Liver (tissue), 9 donors: ENCODE data around the gene FSCB. TPM values are rescaled to one million over a fixed set of nuclear protein-coding genes. Genes with fewer than 3 reads are reported as not detected.

Experiments used
- DNase-seq: peaks from one replicate; pipeline ENCODE4 v3.0.0-alpha.2; 2017; ENCODE audit warnings: low spot score
- H3K27ac ChIP-seq, 2 donors: one replicate each; pipeline ENCODE4 v1.7.0; 2013; ENCODE audit warnings: inconsistent platforms in 2 of 2, low read length in 2 of 2, control low read depth in 1 of 2, low read depth in 1 of 2, mild to moderate bottlenecking in 1 of 2
- H3K27me3 ChIP-seq, 4 donors: one replicate each; pipeline versions ENCODE4 v1.6.1 to v1.7.0; 2013; ENCODE audit warnings: low read length in 3 of 4, inconsistent platforms in 1 of 4, mild to moderate bottlenecking in 1 of 4, moderate library complexity in 1 of 4; ENCODE audit not compliant: control insufficient read depth in 4 of 4, insufficient read depth in 4 of 4
- H3K36me3 ChIP-seq, 4 donors: one replicate each; pipeline versions ENCODE4 v1.6.1 to v1.7.0; 2013; ENCODE audit warnings: low read length in 3 of 4, mild to moderate bottlenecking in 3 of 4, low read depth in 1 of 4, moderate library complexity in 1 of 4; ENCODE audit not compliant: control insufficient read depth in 4 of 4, insufficient read depth in 3 of 4
- H3K4me1 ChIP-seq, 4 donors: one replicate each; pipeline versions ENCODE4 v1.6.1 to v1.7.0; 2013; ENCODE audit warnings: low read length in 3 of 4, mild to moderate bottlenecking in 3 of 4, moderate library complexity in 1 of 4; ENCODE audit not compliant: control insufficient read depth in 4 of 4, insufficient read depth in 4 of 4
- H3K4me3 ChIP-seq, 3 donors: one replicate each; pipeline versions ENCODE4 v1.6.1 to v1.7.0; 2013; ENCODE audit warnings: low read length in 3 of 3, control low read depth in 1 of 3, low read depth in 1 of 3, mild to moderate bottlenecking in 1 of 3
- H3K9ac ChIP-seq, 2 donors: one replicate each; pipeline ENCODE4 v1.7.0; 2013; ENCODE audit warnings: low read length in 2 of 2, mild to moderate bottlenecking in 2 of 2, moderate library complexity in 2 of 2, control low read depth in 1 of 2, low read depth in 1 of 2
- H3K9me3 ChIP-seq, 4 donors: one replicate each; pipeline versions ENCODE4 v1.6.1 to v1.7.0; 2013; ENCODE audit warnings: low read length in 3 of 4; ENCODE audit not compliant: control insufficient read depth in 4 of 4
- ATF3 ChIP-seq: IDR thresholded peaks from 2 replicates; pipeline ENCODE4 v1.6.1; 2016; ENCODE audit warnings: antibody characterized with exemption
- CTCF ChIP-seq: fragments of 150-350 bp; IDR thresholded peaks from 2 replicates; pipeline ENCODE4 v1.5.1; 2017; ENCODE audit warnings: improper control_type of control experiment, low read depth, low read length; ENCODE audit not compliant: missing input control
- EGR1 ChIP-seq, 2 donors: IDR thresholded peaks; 2 replicates each; pipeline ENCODE4 v1.6.1; 2016 to 2018; ENCODE audit warnings: antibody characterized with exemption in 2 of 2, low read depth in 2 of 2
- FOXA1 ChIP-seq: IDR thresholded peaks from 2 replicates; pipeline ENCODE4 v1.6.1; 2016; ENCODE audit warnings: antibody characterized with exemption
- FOXA2 ChIP-seq: IDR thresholded peaks from 2 replicates; pipeline ENCODE4 v1.6.1; 2016; ENCODE audit warnings: antibody characterized with exemption
- HNF4A ChIP-seq, 2 donors: conservative IDR thresholded peaks; 2 replicates each; pipeline ENCODE4 v1.6.1; 2016; ENCODE audit warnings: antibody characterized with exemption in 2 of 2, mild to moderate bottlenecking in 2 of 2
- HNF4G ChIP-seq: IDR thresholded peaks from 2 replicates; pipeline ENCODE4 v1.6.1; 2016; ENCODE audit warnings: antibody characterized with exemption
- JUND ChIP-seq, 2 donors: IDR thresholded peaks; 2 replicates each; pipeline ENCODE4 v1.6.1; 2016; ENCODE audit warnings: antibody characterized with exemption in 2 of 2
- MAX ChIP-seq: IDR thresholded peaks from 2 replicates; pipeline ENCODE4 v1.6.1; 2016; ENCODE audit warnings: antibody characterized with exemption
- NR2F2 ChIP-seq: IDR thresholded peaks from 2 replicates; pipeline ENCODE4 v1.6.1; 2016; ENCODE audit warnings: antibody characterized with exemption
- RAD21 ChIP-seq, 2 donors: IDR thresholded peaks; 2 replicates each; pipeline ENCODE4 v1.6.1; 2016; ENCODE audit warnings: antibody characterized with exemption in 2 of 2, mild to moderate bottlenecking in 2 of 2
- REST ChIP-seq: IDR thresholded peaks from 2 replicates; pipeline ENCODE4 v1.6.1; 2016; ENCODE audit warnings: antibody characterized with exemption, mild to moderate bottlenecking
- RXRA ChIP-seq, 2 donors: IDR thresholded peaks; 2 replicates each; pipeline ENCODE4 v1.6.1; 2017 to 2018; ENCODE audit warnings: antibody characterized with exemption in 2 of 2, mild to moderate bottlenecking in 1 of 2
- SP1 ChIP-seq: IDR thresholded peaks from 2 replicates; pipeline ENCODE4 v1.6.1; 2018; ENCODE audit warnings: antibody characterized with exemption, mild to moderate bottlenecking
- TAF1 ChIP-seq: conservative IDR thresholded peaks from 2 replicates; pipeline ENCODE4 v1.6.1; 2016; ENCODE audit warnings: antibody characterized with exemption, mild to moderate bottlenecking
- YY1 ChIP-seq: IDR thresholded peaks from 2 replicates; pipeline ENCODE4 v1.6.1; 2016; ENCODE audit warnings: antibody characterized with exemption, mild to moderate bottlenecking
- ZBTB33 ChIP-seq: IDR thresholded peaks from 2 replicates; pipeline ENCODE4 v1.6.1; 2016; ENCODE audit warnings: antibody characterized with exemption
- WGBS: extraction: QIAGEN DNeasy Blood & Tissue Kit; methylation state at CpG from one replicate; pipeline ENCODE4 v1.1.7; 2013; 5-methylcytosine and 5-hydroxymethylcytosine counted together
- polyA plus RNA-seq, 2 donors: library from polyadenylated mRNA; stranded (reverse) in 1 of 2; unstranded in 1 of 2; fragments of 200-250 nt in 1 of 2; fragments of >200 nt in 1 of 2; fragmentation: Nextera tagmentation in 1 of 2; extraction: Ambion mirVana in 1 of 2; gene quantifications; one replicate each; pipeline versions ENCODE4 v1.2.1 to v1.2.3, GENCODE V29; 2013 to 2015
- total RNA-seq, 2 donors: library from RNA; depleted of rRNA; stranded (reverse); fragments of >200 nt; gene quantifications; one replicate each; pipeline ENCODE4 v1.2.3, GENCODE V29; 2014
- donor health status: healthy.
- donor health status: healthy.
- donor health status: healthy.
- donor health status: healthy.
- donor health status: healthy.

Gene FSCB
- total and polyA plus RNA-seq, 4 donors = not detected

- Histone ChIP-seq H3K4me1 (no peaks in the 10 kb centered on the region), H3K36me3 (no peaks in the 10 kb centered on the region), H3K9ac (no peak overlapping the region), H3K27ac (no peak overlapping the region), H3K4me3 (no peak overlapping the region), H3K9me3 (no peaks in the 10 kb centered on the region), H3K27me3 (no peaks in the 10 kb centered on the region)
- 71% methylated on average over 1 of the region's 1 CpG for WGBS
- TF ChIP-seq REST = no peak
- DNase-seq = no peak
These were observed 44.7 kb downstream of the FSCB start for GRCh38 chr14:44462381-44462780.

- H3K4me3 ChIP-seq = no peak overlapping the region
These were observed 45.3 kb downstream of the FSCB start for GRCh38 chr14:44461811-44462210.

More at GRCh38 chr14:44461811-44462210, 45.3 kb downstream of the FSCB start:
- H3K27me3 ChIP-seq = no peaks in the 10 kb centered on the region
- H3K9me3 ChIP-seq = peaks cover 0 to 4% (median under 1%) of the 10 kb centered on the region in 4 donors
- no peak for DNase-seq
- no peaks in the 10 kb centered on the region for H3K4me1 ChIP-seq
- H3K9ac ChIP-seq = no peak overlapping the region
- no peak overlapping the region for H3K27ac ChIP-seq
- no peaks in the 10 kb centered on the region for H3K36me3 ChIP-seq
- no peak for TF ChIP-seq HNF4A (conservative IDR thresholded peaks at IDR 0.05)
- TF ChIP-seq SP1 = no peak
- TF ChIP-seq FOXA2 = no peak
- no peak for TF ChIP-seq MAX
- no peak for TF ChIP-seq ATF3
- no peak for TF ChIP-seq TAF1
- TF ChIP-seq RAD21 (IDR thresholded peaks at IDR 0.05) = no peak
- TF ChIP-seq NR2F2 = no peak
- no peak for TF ChIP-seq FOXA1
- no peak for TF ChIP-seq HNF4G
- no peak for TF ChIP-seq CTCF
- TF ChIP-seq JUND (IDR thresholded peaks at IDR 0.05) = no peak
- no peak for TF ChIP-seq RXRA (IDR thresholded peaks at IDR 0.05)
- TF ChIP-seq EGR1 (IDR thresholded peaks at IDR 0.05; ENCODE audit: low read depth in 2 of 2) = no peak
- no peak for TF ChIP-seq REST
- no peak for TF ChIP-seq ZBTB33
- no peak for TF ChIP-seq YY1
- WGBS = 79% methylated on average over 2 of the region's 2 CpGs
